Activated T-helper 2 cell treated with anti-CD3 and anti-CD28 coated beads, Interferon-gamma antibody, Interleukin-2, Interleukin-4, amounts not matched to agents 10 μg/mL and 5 μg/mL and 100 μg/mL, durations not matched to agents 14 hours and 24 hours and 36 hours (primary cell): Measurements from ENCODE around the gene ITGBL1. TPM values are rescaled to one million over a fixed set of nuclear protein-coding genes. Genes with fewer than 3 reads are reported as not detected.

Source experiments
- DNase-seq: peaks from one replicate; pipeline ENCODE4 v3.0.0; 2021; ENCODE audit warnings: low spot score
- H3K27ac Mint-ChIP-seq: one replicate; pipeline ENCODE4 v1.8.0; 2021; ENCODE audit warnings: mixed read lengths
- H3K27me3 Mint-ChIP-seq: one replicate; pipeline ENCODE4 v1.8.0; 2021; ENCODE audit warnings: low read depth, mixed read lengths
- H3K36me3 Mint-ChIP-seq: one replicate; pipeline ENCODE4 v1.8.0; 2021; ENCODE audit warnings: low read depth, mixed read lengths
- H3K4me1 Mint-ChIP-seq: one replicate; pipeline ENCODE4 v1.8.0; 2021; ENCODE audit warnings: low read depth, mixed read lengths
- H3K4me3 Mint-ChIP-seq: one replicate; pipeline ENCODE4 v1.8.0; 2021; ENCODE audit warnings: low read depth, mild to moderate bottlenecking, moderate library complexity, mixed read lengths
- H3K9me3 Mint-ChIP-seq: one replicate; pipeline ENCODE4 v1.8.0; 2021; ENCODE audit warnings: mixed read lengths
- intact Hi-C: fragments of 100-400 bp; cut with micrococcal nuclease; formaldehyde crosslinking; loops from one replicate; pipeline ENCODE4 v1.15.1; 2023
- total RNA-seq: library from RNA; stranded (reverse); gene quantifications from 2 replicates; pipeline ENCODE4 v1.2.3, GENCODE V29; 2022

The ITGBL1 gene
- total RNA-seq, 1 donor from 2014 or later = not detected

DNA sequence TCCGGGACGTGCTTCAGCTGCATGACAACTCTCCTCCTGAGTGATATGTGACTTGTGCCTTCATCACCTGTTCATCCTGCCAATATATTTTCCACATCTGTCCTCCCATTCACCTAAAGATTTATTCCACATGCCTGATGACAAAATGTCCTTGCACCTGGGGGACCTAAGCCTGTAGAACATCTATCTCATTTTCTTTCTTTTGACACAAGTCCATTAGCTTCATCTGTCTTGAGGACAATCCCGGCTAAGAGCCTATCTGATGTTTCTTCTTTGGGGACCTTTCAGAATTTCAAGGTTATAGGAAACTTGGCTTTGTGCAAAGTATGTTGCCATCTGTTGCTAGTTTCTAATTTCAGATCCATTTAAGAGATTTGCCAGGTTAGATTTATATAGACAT, 41.1 kb downstream of the ITGBL1 start:
- Mint-ChIP-seq H3K36me3 (no peaks in the 10 kb centered on the region), H3K27me3 (no peaks in the 10 kb centered on the region), H3K9me3 (no peaks in the 10 kb centered on the region), H3K27ac (no peak overlapping the region), H3K4me1 (no peaks in the 10 kb centered on the region), H3K4me3 (no peak overlapping the region)
- no peak for DNase-seq
- intact Hi-C loops = no loop called here

GRCh38 chr13:101499406-101499805, 46.9 kb downstream of the ITGBL1 start:
- Mint-ChIP-seq H3K4me3 (no peak overlapping the region), H3K27me3 (no peaks in the 10 kb centered on the region), H3K4me1 (no peaks in the 10 kb centered on the region), H3K27ac (no peak overlapping the region), H3K9me3 (no peaks in the 10 kb centered on the region), H3K36me3 (no peaks in the 10 kb centered on the region)
- intact Hi-C loops = no loop called here
- DNase-seq = no peak

DNA sequence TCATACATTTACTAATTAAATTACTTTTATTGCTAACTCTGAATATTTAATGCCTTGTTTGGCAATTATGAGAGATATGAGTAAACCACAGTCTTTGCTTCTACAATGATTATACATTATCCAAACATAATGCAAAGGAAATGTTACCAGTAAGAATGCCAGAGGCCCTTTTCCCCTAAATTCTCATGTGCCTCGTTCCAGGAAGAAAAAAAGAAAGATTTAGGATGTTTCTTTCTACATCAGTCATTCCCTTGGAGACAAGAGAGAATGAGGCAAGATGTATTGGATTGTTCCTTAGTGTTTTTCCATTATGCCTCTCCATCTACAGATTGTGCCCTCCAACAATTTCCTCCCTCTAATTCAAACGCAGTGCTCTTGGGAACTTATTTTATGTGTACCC, 50.1 kb downstream of the ITGBL1 start:
- no peaks in the 10 kb centered on the region for H3K4me1 Mint-ChIP-seq
- no peak overlapping the region for H3K4me3 Mint-ChIP-seq
- H3K36me3 Mint-ChIP-seq = no peaks in the 10 kb centered on the region
- DNase-seq = no peak
- intact Hi-C loops = no loop called here
- no peaks in the 10 kb centered on the region for H3K9me3 Mint-ChIP-seq
- H3K27me3 Mint-ChIP-seq = no peaks in the 10 kb centered on the region
- no peak overlapping the region for H3K27ac Mint-ChIP-seq

GRCh38 chr13:101511161-101511560, 58.7 kb downstream of the ITGBL1 start:
- intact Hi-C loops = loop anchor here (5.0 kb wide), 1 partner anchor 1046 kb away; no protein-coding TSS in a partner anchor
- peaks cover 11% of the 10 kb centered on the region for H3K27me3 Mint-ChIP-seq
- peaks cover 5% of the 10 kb centered on the region for H3K4me1 Mint-ChIP-seq
- DNase-seq = no peak
- no peaks in the 10 kb centered on the region for H3K36me3 Mint-ChIP-seq
- H3K9me3 Mint-ChIP-seq = no peaks in the 10 kb centered on the region
- H3K4me3 Mint-ChIP-seq = no peak overlapping the region
- no peak overlapping the region for H3K27ac Mint-ChIP-seq

DNA sequence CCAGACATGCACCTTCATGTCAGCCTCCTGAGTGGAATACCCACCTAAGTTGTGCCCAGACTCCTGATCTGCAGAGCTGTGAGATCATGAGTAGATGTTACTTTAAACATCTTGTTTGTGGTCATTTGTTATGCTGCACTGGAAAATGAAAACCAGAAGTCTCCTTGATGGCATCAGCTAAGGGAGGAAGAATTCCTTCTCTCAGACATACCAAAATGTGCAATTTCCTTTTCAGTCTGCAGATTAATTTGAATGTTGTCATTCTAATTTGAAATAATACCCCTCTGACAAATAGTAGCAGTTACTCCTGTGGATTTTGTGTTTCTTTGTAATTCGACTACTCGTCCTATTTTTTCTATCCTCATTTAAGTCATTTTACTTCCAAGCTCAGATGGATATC, 59.3 kb downstream of the ITGBL1 start:
- Mint-ChIP-seq H3K9me3 (no peaks in the 10 kb centered on the region), H3K36me3 (no peaks in the 10 kb centered on the region), H3K27ac (no peak overlapping the region), H3K27me3 (peaks cover 14% of the 10 kb centered on the region), H3K4me1 (peaks cover 5% of the 10 kb centered on the region), H3K4me3 (no peak overlapping the region)
- DNase-seq = no peak
- intact Hi-C loops = loop anchor here (5.0 kb wide), 1 partner anchor 1046 kb away; no protein-coding TSS in a partner anchor

GRCh38 chr13:101512650-101513049, 60.2 kb downstream of the ITGBL1 start:
- intact Hi-C loops = loop anchor here (5.0 kb wide), 1 partner anchor 1045 kb away; no protein-coding TSS in a partner anchor
- H3K4me3 Mint-ChIP-seq = no peak overlapping the region

GRCh38 chr13:101514100-101514499, 61.6 kb downstream of the ITGBL1 start:
- Mint-ChIP-seq H3K27me3 (peaks cover 18% of the 10 kb centered on the region), H3K9me3 (no peaks in the 10 kb centered on the region), H3K4me1 (peaks cover 5% of the 10 kb centered on the region), H3K27ac (no peak overlapping the region), H3K4me3 (no peak overlapping the region), H3K36me3 (no peaks in the 10 kb centered on the region)
- no peak for DNase-seq
- intact Hi-C loops = loop anchor here (1.0 to 5.0 kb wide), 3 partner anchors 243 to 1043 kb away; no protein-coding TSS in a partner anchor

More at GRCh38 chr13:101512650-101513049, 60.2 kb downstream of the ITGBL1 start:
- Mint-ChIP-seq H3K9me3 (no peaks in the 10 kb centered on the region), H3K27me3 (peaks cover 16% of the 10 kb centered on the region), H3K4me1 (peaks cover 5% of the 10 kb centered on the region), H3K27ac (no peak overlapping the region), H3K36me3 (no peaks in the 10 kb centered on the region)
- no peak for DNase-seq

DNA sequence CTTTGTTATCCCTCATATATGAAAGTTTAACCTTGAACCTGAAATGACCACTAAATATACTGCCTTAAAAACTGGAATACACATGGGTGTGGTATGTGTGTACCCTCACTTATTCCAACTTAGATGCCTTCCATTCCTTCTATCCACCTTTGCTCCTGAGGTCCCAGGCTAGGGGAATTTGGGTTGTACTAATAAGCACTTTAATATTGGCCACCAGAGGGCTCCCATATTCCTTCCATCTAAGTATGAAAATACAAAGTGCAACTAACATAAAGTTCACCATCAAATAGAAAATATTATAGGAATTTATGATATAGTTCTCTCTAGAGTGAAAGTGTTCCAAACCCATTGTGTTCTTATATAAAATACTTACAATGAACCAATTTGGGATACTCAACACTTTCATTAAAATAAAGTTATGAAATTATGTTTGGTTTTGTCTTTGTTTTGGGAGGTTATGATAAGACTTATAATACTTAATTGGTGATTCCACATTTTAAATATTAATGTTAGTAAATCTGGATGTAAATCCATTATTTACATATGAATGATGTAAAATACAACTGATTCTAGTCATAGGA, 62.3 kb downstream of the ITGBL1 start:
- peaks cover 18% of the 10 kb centered on the region for H3K27me3 Mint-ChIP-seq
- H3K9me3 Mint-ChIP-seq = no peaks in the 10 kb centered on the region
- H3K4me1 Mint-ChIP-seq = peaks cover 6% of the 10 kb centered on the region
- intact Hi-C loops = loop anchor here (1.0 to 5.0 kb wide), 3 partner anchors 243 to 1043 kb away; no protein-coding TSS in a partner anchor
- no peaks in the 10 kb centered on the region for H3K36me3 Mint-ChIP-seq
- H3K4me3 Mint-ChIP-seq = no peak overlapping the region
- H3K27ac Mint-ChIP-seq = no peak overlapping the region
- no peak for DNase-seq

DNA sequence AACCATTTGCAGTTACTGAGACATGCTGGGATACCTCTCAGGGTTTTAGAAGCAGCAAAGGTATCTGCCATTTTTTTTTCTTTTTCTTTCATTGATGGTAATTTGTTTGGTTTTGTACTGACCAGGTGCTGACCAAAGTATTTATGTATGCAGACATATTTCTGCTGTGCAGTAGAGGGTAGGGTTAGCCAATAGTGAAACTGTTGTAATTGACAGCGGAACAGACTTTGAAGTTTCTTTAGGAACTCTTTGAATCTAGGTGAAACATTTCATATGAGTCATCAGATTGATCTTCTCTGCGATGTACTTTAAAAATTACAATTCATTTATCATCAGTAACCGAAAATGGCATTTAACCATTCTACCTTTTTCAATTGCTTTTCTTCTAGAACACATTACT, 63.0 kb downstream of the ITGBL1 start:
- H3K4me1 Mint-ChIP-seq = peaks cover 10% of the 10 kb centered on the region
- no peak for DNase-seq
- H3K27me3 Mint-ChIP-seq = peaks cover 16% of the 10 kb centered on the region
- H3K9me3 Mint-ChIP-seq = no peaks in the 10 kb centered on the region
- no peaks in the 10 kb centered on the region for H3K36me3 Mint-ChIP-seq
- H3K27ac Mint-ChIP-seq = no peak overlapping the region
- intact Hi-C loops = loop anchor here (2.0 kb wide), 1 partner anchor 371 kb away; no protein-coding TSS in a partner anchor
- no peak overlapping the region for H3K4me3 Mint-ChIP-seq

DNA sequence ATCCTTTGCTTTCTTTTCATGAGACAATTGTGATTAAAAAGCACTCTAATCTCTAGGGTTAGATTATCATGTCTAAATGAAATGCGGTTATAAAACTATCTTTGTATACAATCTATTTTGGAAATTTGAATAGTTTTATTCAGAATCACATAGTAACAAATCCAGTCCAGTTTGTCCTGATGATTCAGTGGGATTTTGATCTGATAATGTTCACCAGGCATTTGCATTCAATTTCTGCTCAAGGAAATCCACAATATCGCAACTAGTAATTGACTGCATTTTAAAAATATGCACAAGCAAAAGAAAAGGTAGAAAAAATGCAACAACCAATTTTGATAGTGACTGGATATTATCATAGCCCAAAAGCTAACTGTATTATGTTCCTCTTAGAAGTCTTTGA, 63.8 kb downstream of the ITGBL1 start:
- DNase-seq = no peak
- no peak overlapping the region for H3K4me3 Mint-ChIP-seq
- intact Hi-C loops = no loop called here
- peaks cover 14% of the 10 kb centered on the region for H3K27me3 Mint-ChIP-seq
- peaks cover 18% of the 10 kb centered on the region for H3K4me1 Mint-ChIP-seq
- H3K27ac Mint-ChIP-seq = no peak overlapping the region
- no peaks in the 10 kb centered on the region for H3K9me3 Mint-ChIP-seq
- no peaks in the 10 kb centered on the region for H3K36me3 Mint-ChIP-seq

DNA sequence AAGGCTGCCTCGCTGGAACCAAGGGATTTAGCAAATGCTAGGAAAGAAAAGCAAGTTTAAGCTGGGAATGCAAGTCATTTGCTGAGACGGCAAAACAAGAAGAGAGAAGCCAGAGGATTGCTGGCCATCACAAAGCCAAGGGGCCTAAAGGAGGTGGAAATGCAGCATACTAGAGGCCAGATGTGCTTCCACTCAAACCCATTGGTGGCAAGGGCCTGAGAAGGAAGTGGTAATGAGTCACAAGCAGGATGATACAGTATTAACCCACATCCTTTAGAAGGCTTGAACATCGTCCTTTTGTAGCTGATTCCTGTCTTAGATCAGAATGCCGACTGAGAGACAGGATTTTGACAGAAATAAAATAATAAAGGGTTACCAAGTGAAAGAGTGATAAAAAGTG, 68.2 kb downstream of the ITGBL1 start:
- no peaks in the 10 kb centered on the region for H3K9me3 Mint-ChIP-seq
- H3K27me3 Mint-ChIP-seq = peaks cover 12% of the 10 kb centered on the region
- H3K36me3 Mint-ChIP-seq = no peaks in the 10 kb centered on the region
- intact Hi-C loops = loop anchor here (2.0 kb wide), 1 partner anchor 106 kb away; no protein-coding TSS in a partner anchor
- H3K4me3 Mint-ChIP-seq = no peak overlapping the region
- DNase-seq = peak; percentile 15
- no peak overlapping the region for H3K27ac Mint-ChIP-seq
- H3K4me1 Mint-ChIP-seq = peaks cover 17% of the 10 kb centered on the region

GRCh38 chr13:101521371-101521770, 68.9 kb downstream of the ITGBL1 start:
- H3K27me3 Mint-ChIP-seq = peaks cover 9% of the 10 kb centered on the region
- H3K4me1 Mint-ChIP-seq = peaks cover 15% of the 10 kb centered on the region
- no peak overlapping the region for H3K4me3 Mint-ChIP-seq
- no peaks in the 10 kb centered on the region for H3K9me3 Mint-ChIP-seq
- no peaks in the 10 kb centered on the region for H3K36me3 Mint-ChIP-seq
- no peak overlapping the region for H3K27ac Mint-ChIP-seq
- DNase-seq = no peak
- intact Hi-C loops = loop anchor here (2.0 kb wide), 1 partner anchor 105 kb away; no protein-coding TSS in a partner anchor

- Mint-ChIP-seq H3K4me3 (no peak overlapping the region), H3K9me3 (no peaks in the 10 kb centered on the region), H3K4me1 (peaks cover 15% of the 10 kb centered on the region), H3K27ac (no peak overlapping the region), H3K36me3 (no peaks in the 10 kb centered on the region), H3K27me3 (peaks cover 11% of the 10 kb centered on the region)
- intact Hi-C loops = no loop called here
- no peak for DNase-seq
These were observed 70.1 kb downstream of the ITGBL1 start for GRCh38 chr13:101522607-101523006.
